ENCODE data around the gene BBS12. TPM values are rescaled to one million over a fixed set of nuclear protein-coding genes. Genes with fewer than 3 reads are reported as not detected.

The BBS12 gene
- total and polyA plus RNA-seq, 4 donors, result 0.53 to 2.1 (median 0.80) TPM

DNA sequence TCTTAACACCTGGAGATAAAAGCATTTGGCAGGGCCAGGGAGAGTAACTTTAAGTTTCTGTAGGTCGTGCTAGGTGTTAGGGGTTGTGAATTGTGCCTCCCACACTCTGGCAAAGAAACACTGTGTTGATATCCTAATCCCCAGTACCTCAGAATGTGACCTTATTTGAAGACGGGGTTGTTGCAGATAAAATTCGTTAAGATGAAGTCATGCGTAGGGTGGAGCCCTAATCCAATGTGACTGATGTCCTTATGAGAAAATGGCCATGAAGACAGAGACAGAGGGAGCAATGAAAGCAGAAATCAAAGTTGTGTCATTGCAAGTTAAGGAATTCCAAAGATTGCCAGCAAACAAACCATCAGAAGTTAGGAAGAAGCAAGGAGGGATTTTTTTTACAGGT, 40.5 kb upstream of the BBS12 start (continued):
- TF ChIP-seq, protein P1, sequence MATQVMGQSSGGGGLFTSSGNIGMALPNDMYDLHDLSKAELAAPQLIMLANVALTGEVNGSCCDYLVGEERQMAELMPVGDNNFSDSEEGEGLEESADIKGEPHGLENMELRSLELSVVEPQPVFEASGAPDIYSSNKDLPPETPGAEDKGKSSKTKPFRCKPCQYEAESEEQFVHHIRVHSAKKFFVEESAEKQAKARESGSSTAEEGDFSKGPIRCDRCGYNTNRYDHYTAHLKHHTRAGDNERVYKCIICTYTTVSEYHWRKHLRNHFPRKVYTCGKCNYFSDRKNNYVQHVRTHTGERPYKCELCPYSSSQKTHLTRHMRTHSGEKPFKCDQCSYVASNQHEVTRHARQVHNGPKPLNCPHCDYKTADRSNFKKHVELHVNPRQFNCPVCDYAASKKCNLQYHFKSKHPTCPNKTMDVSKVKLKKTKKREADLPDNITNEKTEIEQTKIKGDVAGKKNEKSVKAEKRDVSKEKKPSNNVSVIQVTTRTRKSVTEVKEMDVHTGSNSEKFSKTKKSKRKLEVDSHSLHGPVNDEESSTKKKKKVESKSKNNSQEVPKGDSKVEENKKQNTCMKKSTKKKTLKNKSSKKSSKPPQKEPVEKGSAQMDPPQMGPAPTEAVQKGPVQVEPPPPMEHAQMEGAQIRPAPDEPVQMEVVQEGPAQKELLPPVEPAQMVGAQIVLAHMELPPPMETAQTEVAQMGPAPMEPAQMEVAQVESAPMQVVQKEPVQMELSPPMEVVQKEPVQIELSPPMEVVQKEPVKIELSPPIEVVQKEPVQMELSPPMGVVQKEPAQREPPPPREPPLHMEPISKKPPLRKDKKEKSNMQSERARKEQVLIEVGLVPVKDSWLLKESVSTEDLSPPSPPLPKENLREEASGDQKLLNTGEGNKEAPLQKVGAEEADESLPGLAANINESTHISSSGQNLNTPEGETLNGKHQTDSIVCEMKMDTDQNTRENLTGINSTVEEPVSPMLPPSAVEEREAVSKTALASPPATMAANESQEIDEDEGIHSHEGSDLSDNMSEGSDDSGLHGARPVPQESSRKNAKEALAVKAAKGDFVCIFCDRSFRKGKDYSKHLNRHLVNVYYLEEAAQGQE (IDR thresholded peaks at IDR 0.05), result no peak
- TF ChIP-seq RXRA (IDR thresholded peaks at IDR 0.05) (no peak), HNF4A (conservative IDR thresholded peaks at IDR 0.05) (no peak), FOXA1 (IDR thresholded peaks at IDR 0.05) (no peak), JUND (IDR thresholded peaks at IDR 0.05) (no peak)

DNA sequence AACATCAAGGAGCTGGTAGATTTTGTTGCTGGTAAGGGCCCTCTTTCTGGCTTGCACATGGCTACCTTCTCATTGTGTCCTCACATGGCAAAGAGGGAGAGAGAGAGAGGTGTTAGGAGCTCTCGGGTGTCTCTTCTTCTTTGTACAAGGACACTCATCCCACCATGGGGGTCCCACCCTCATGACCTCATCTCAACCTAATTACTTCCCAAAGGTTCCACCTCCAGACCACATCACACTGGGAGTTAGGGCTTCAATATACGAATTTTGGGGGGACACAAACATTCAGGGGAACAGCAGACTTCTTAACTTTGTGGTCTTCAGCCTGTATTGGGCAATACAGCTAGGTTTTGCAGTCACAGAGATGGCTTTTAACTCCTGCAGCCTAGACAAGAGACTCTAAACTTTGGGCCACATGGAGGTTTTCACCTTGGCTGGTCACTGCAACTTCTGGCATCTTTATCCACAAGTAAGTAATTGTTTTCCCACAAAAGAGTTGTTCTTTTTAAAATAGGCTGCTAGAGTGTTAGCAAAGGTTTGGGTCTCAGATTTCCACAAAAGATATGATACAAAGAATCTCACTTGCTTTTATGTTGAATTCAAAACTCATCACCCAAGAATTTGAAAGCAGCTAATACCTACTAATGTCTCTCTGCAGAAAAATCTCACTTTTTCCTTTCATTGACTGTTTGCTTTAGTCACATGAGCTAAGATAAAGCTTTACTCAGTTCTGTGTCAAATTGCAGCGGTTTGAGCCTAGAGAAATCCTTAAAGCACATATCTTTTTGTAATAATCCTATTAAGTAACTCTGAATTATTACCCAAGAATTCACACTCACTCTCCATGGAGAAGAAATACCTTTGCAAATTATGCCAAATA, 39.6 kb upstream of the BBS12 start:
- no peaks in the 10 kb centered on the region for H3K36me3 ChIP-seq (ENCODE audit: control insufficient read depth in 4 of 4, insufficient read depth in 3 of 4, low read depth in 1 of 4, low read length in 3 of 4)
- TF ChIP-seq, protein P2, sequence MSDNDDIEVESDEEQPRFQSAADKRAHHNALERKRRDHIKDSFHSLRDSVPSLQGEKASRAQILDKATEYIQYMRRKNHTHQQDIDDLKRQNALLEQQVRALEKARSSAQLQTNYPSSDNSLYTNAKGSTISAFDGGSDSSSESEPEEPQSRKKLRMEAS (IDR thresholded peaks at IDR 0.05), result no peak
- TF ChIP-seq RXRA (IDR thresholded peaks at IDR 0.05) (no peak), EGR1 (IDR thresholded peaks at IDR 0.05; ENCODE audit: low read depth in 2 of 2) (no peak), SP1 (IDR thresholded peaks at IDR 0.05) (no peak), FOXA1 (IDR thresholded peaks at IDR 0.05) (no peak), RAD21 (IDR thresholded peaks at IDR 0.05) (no peak), HNF4G (IDR thresholded peaks at IDR 0.05) (no peak), TAF1 (conservative IDR thresholded peaks at IDR 0.05) (no peak), GABPA (IDR thresholded peaks at IDR 0.05 in 1 of 2, conservative IDR thresholded peaks at IDR 0.05 in 1 of 2) (no peak), YY1 (IDR thresholded peaks at IDR 0.05) (no peak), JUND (IDR thresholded peaks at IDR 0.05) (no peak), NR2F2 (IDR thresholded peaks at IDR 0.05) (no peak), FOXA2 (IDR thresholded peaks at IDR 0.05) (no peak), HNF4A (conservative IDR thresholded peaks at IDR 0.05) (no peak)
- TF ChIP-seq, protein P3, sequence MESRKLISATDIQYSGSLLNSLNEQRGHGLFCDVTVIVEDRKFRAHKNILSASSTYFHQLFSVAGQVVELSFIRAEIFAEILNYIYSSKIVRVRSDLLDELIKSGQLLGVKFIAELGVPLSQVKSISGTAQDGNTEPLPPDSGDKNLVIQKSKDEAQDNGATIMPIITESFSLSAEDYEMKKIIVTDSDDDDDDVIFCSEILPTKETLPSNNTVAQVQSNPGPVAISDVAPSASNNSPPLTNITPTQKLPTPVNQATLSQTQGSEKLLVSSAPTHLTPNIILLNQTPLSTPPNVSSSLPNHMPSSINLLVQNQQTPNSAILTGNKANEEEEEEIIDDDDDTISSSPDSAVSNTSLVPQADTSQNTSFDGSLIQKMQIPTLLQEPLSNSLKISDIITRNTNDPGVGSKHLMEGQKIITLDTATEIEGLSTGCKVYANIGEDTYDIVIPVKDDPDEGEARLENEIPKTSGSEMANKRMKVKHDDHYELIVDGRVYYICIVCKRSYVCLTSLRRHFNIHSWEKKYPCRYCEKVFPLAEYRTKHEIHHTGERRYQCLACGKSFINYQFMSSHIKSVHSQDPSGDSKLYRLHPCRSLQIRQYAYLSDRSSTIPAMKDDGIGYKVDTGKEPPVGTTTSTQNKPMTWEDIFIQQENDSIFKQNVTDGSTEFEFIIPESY (IDR thresholded peaks at IDR 0.05), result no peak
- TF ChIP-seq, protein P1 (IDR thresholded peaks at IDR 0.05), result no peak
- TF ChIP-seq, protein P4, sequence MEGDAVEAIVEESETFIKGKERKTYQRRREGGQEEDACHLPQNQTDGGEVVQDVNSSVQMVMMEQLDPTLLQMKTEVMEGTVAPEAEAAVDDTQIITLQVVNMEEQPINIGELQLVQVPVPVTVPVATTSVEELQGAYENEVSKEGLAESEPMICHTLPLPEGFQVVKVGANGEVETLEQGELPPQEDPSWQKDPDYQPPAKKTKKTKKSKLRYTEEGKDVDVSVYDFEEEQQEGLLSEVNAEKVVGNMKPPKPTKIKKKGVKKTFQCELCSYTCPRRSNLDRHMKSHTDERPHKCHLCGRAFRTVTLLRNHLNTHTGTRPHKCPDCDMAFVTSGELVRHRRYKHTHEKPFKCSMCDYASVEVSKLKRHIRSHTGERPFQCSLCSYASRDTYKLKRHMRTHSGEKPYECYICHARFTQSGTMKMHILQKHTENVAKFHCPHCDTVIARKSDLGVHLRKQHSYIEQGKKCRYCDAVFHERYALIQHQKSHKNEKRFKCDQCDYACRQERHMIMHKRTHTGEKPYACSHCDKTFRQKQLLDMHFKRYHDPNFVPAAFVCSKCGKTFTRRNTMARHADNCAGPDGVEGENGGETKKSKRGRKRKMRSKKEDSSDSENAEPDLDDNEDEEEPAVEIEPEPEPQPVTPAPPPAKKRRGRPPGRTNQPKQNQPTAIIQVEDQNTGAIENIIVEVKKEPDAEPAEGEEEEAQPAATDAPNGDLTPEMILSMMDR (IDR thresholded peaks at IDR 0.05; ENCODE audit: low read depth, low read length, missing input control), result no peak
- TF ChIP-seq, protein P5, sequence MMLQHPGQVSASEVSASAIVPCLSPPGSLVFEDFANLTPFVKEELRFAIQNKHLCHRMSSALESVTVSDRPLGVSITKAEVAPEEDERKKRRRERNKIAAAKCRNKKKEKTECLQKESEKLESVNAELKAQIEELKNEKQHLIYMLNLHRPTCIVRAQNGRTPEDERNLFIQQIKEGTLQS (IDR thresholded peaks at IDR 0.05), result no peak
- no peak overlapping the region for H3K27ac ChIP-seq (ENCODE audit: low read depth in 1 of 2, low read length in 2 of 2)
- no peaks in the 10 kb centered on the region for H3K9me3 ChIP-seq (ENCODE audit: control insufficient read depth in 4 of 4, low read length in 3 of 4)
- DNase-seq (ENCODE audit: low spot score), result no peak
- H3K4me3 ChIP-seq (ENCODE audit: low read depth in 1 of 3, low read length in 3 of 3), result no peak overlapping the region
- no peaks in the 10 kb centered on the region for H3K4me1 ChIP-seq (ENCODE audit: control insufficient read depth in 4 of 4, insufficient read depth in 4 of 4, low read length in 3 of 4)
- WGBS, result 45% methylated on average over 3 of the region's 3 CpGs
- H3K9ac ChIP-seq (ENCODE audit: low read depth in 1 of 2, low read length in 2 of 2), result no peak overlapping the region
- peaks cover 0 to 3% (median 0%) of the 10 kb centered on the region in 4 donors for H3K27me3 ChIP-seq (ENCODE audit: control insufficient read depth in 4 of 4, insufficient read depth in 4 of 4, low read length in 3 of 4)
